HUES48 (cell line): ENCODE results near the gene SDF4.

Experiments used
- H3K27ac ChIP-seq: one replicate; pipeline ENCODE4 v1.7.0; 2013; ENCODE audit warnings: low read depth, low read length, inconsistent platforms
- H3K27me3 ChIP-seq: 2 replicates; pipeline ENCODE4 v1.6.1; 2013; ENCODE audit warnings: mild to moderate bottlenecking, low read length; ENCODE audit not compliant: control insufficient read depth, insufficient read depth
- H3K36me3 ChIP-seq: 2 replicates; pipeline ENCODE4 v1.6.1; 2013; ENCODE audit warnings: low read length; ENCODE audit not compliant: control insufficient read depth, insufficient read depth
- H3K4me1 ChIP-seq: 2 replicates; pipeline ENCODE4 v1.6.1; 2013; ENCODE audit warnings: mild to moderate bottlenecking, low read length; ENCODE audit not compliant: control insufficient read depth, insufficient read depth
- H3K4me3 ChIP-seq: 2 replicates; pipeline ENCODE4 v1.5.1; 2013; ENCODE audit warnings: mild to moderate bottlenecking, low read depth, low read length
- H3K9ac ChIP-seq: 2 replicates; pipeline ENCODE4 v1.6.1; 2013; ENCODE audit warnings: mild to moderate bottlenecking, low read depth, low read length, moderate library complexity
- H3K9me3 ChIP-seq: 2 replicates; pipeline ENCODE4 v1.6.1; 2013; ENCODE audit warnings: low read length; ENCODE audit not compliant: control insufficient read depth, insufficient read depth

The SDF4 gene

GRCh38 chr1:1206966-1207531 lies 24.8 kb downstream of the SDF4 start:
- Histone ChIP-seq H3K27me3 (peaks cover 21% of the 10 kb centered on the region), H3K9me3 (no peaks in the 10 kb centered on the region), H3K9ac (no peak overlapping the region), H3K36me3 (no peaks in the 10 kb centered on the region), H3K27ac (no peak overlapping the region), H3K4me1 (peaks cover 4% of the 10 kb centered on the region; the same call in 1 of the 2 replicates), H3K4me3 (no peak overlapping the region; the same call in 1 of the 2 replicates)

GRCh38 chr1:1206376-1206965 lies 25.3 kb downstream of the SDF4 start, which contains the start of gene TNFRSF18:
Gene TNFRSF18, minus strand, starts transcription at chr1:1206592. Its CDS starts 21 bp downstream, at chr1:1206571.
- Histone ChIP-seq H3K27ac (no peak within 1 kb of the TSS), H3K9ac (no peak within 1 kb of the TSS), H3K36me3 (no peaks in the 10 kb centered on the region)

GRCh38 chr1:1205769-1206375 lies 25.9 kb downstream of the SDF4 start:
- H3K4me1 ChIP-seq, result peaks cover 4% of the 10 kb centered on the region; the same call in 1 of the 2 replicates

More at GRCh38 chr1:1206376-1206965, 25.3 kb downstream of the SDF4 start, which contains the start of gene TNFRSF18:
- peaks cover 21% of the 10 kb centered on the region for H3K27me3 ChIP-seq
- no peaks in the 10 kb centered on the region for H3K9me3 ChIP-seq
- peak within 1 kb of the TSS; percentile 53 for H3K4me3 ChIP-seq
- peaks cover 4% of the 10 kb centered on the region; the same call in 1 of the 2 replicates for H3K4me1 ChIP-seq

GRCh38 chr1:1204998-1205768 lies 26.6 kb downstream of the SDF4 start:
- no peaks in the 10 kb centered on the region for H3K36me3 ChIP-seq
- peaks cover 23% of the 10 kb centered on the region for H3K27me3 ChIP-seq
- peaks cover 4% of the 10 kb centered on the region; the same call in 1 of the 2 replicates for H3K4me1 ChIP-seq
- H3K9ac ChIP-seq, result no peak overlapping the region
- H3K4me3 ChIP-seq, result no peak overlapping the region
- H3K9me3 ChIP-seq, result no peaks in the 10 kb centered on the region
- no peak overlapping the region for H3K27ac ChIP-seq

More at GRCh38 chr1:1205769-1206375, 25.9 kb downstream of the SDF4 start:
- Histone ChIP-seq H3K27me3 (peaks cover 21% of the 10 kb centered on the region), H3K27ac (no peak overlapping the region), H3K9ac (no peak overlapping the region), H3K36me3 (no peaks in the 10 kb centered on the region), H3K4me3 (peak overlapping the region; percentile 53), H3K9me3 (no peaks in the 10 kb centered on the region)

GRCh38 chr1:1204425-1204920 lies 27.3 kb downstream of the SDF4 start:
- H3K9me3 ChIP-seq, result no peaks in the 10 kb centered on the region
- peaks cover 23% of the 10 kb centered on the region for H3K27me3 ChIP-seq
- H3K4me1 ChIP-seq, result peaks cover 4% of the 10 kb centered on the region; the same call in 1 of the 2 replicates
- H3K27ac ChIP-seq, result no peak overlapping the region
- H3K9ac ChIP-seq, result no peak overlapping the region
- no peaks in the 10 kb centered on the region for H3K36me3 ChIP-seq
- H3K4me3 ChIP-seq, result no peak overlapping the region

- peaks cover 4% of the 10 kb centered on the region; the same call in 1 of the 2 replicates for H3K4me1 ChIP-seq
- H3K9ac ChIP-seq, result no peak overlapping the region
- no peaks in the 10 kb centered on the region for H3K36me3 ChIP-seq
- H3K27me3 ChIP-seq, result peaks cover 23% of the 10 kb centered on the region
- H3K27ac ChIP-seq, result no peak overlapping the region
- H3K4me3 ChIP-seq, result no peak overlapping the region
- H3K9me3 ChIP-seq, result no peaks in the 10 kb centered on the region
Observed at GRCh38 chr1:1203561-1204424, 28.0 kb downstream of the SDF4 start.

GRCh38 chr1:1202831-1203560 lies 28.8 kb downstream of the SDF4 start:
- no peaks in the 10 kb centered on the region for H3K36me3 ChIP-seq
- H3K4me3 ChIP-seq, result no peak overlapping the region
- H3K9me3 ChIP-seq, result no peaks in the 10 kb centered on the region
- H3K4me1 ChIP-seq, result peaks cover 4% of the 10 kb centered on the region; the same call in 1 of the 2 replicates
- H3K27me3 ChIP-seq, result peaks cover 23% of the 10 kb centered on the region
- H3K27ac ChIP-seq, result no peak overlapping the region
- no peak overlapping the region for H3K9ac ChIP-seq

GRCh38 chr1:1200876-1201810 lies 30.7 kb downstream of the SDF4 start:
- Histone ChIP-seq H3K9ac (no peak overlapping the region), H3K36me3 (no peaks in the 10 kb centered on the region), H3K4me3 (peak overlapping the region; percentile 51; the same call in 1 of the 2 replicates), H3K27ac (no peak overlapping the region), H3K9me3 (no peaks in the 10 kb centered on the region), H3K27me3 (peaks cover 12% of the 10 kb centered on the region), H3K4me1 (peaks cover 4% of the 10 kb centered on the region; the same call in 1 of the 2 replicates)
